Measurements from ENCODE around the gene PIGO. TPM values are rescaled to one million over a fixed set of nuclear protein-coding genes. Genes with fewer than 3 reads are reported as not detected.

The PIGO gene
- total and polyA plus RNA-seq, 9 of the 15 experiments (the other 6 are each of a cell fraction or from before 2014, with no cell fraction given) = 5.4 to 13.7 (median 9.7) TPM

- intact Hi-C loops (cut with micrococcal nuclease) (no loop called here), in situ Hi-C loops (cut with MboI) (no loop called here)
- 100% methylated on average over 1 of the region's 1 CpG for WGBS (ENCODE audit: insufficient coverage, low coverage, missing lambda C conversion rate)
- H4K20me1 ChIP-seq (replicated peaks; ENCODE audit: control insufficient read depth, insufficient read depth, low read length) = peaks cover 33% of the 10 kb centered on the region
- peaks cover 88% of the 10 kb centered on the region for H3K36me3 ChIP-seq (ENCODE audit: control insufficient read depth, insufficient read depth, low read length)
- no peak for ATAC-seq
- DNase-seq (ENCODE audit: extremely low read depth in 1 of 4, low spot score in 3 of 4) = no peak
- no peaks in the 10 kb centered on the region for H3K9me1 ChIP-seq (ENCODE audit: control insufficient read depth, insufficient read depth, low read length)
- H2AFZ ChIP-seq (ENCODE audit: low read depth, low read length) = no peak overlapping the region
- no peaks in the 10 kb centered on the region for H3K9me3 ChIP-seq (replicated peaks; ENCODE audit: control insufficient read depth, insufficient read depth, low read depth, low read length)
- peaks cover 5 to 15% of the 10 kb centered on the region in 2 experiments; a peak in 3 of 5 replicates for H3K4me1 ChIP-seq (replicated peaks in 1 of 2; ENCODE audit: control insufficient read depth in 2 of 2, insufficient read depth in 2 of 2, low read length in 2 of 2)
- no peak for FAIRE-seq
- H3K9ac ChIP-seq (ENCODE audit: insufficient read depth in 1 of 2, low read depth in 2 of 2, low read length in 2 of 2) = no peak overlapping the region
- BruUV-seq (replicated peaks) = no TSS peak
- CTCF ChIA-PET (ENCODE audit: low intra/inter-chr PET ratio) = no interaction called here
- peaks cover 56% of the 10 kb centered on the region for H3K79me2 ChIP-seq (ENCODE audit: control insufficient read depth, insufficient read depth, low read length)
- no peak overlapping the region for H3K27ac ChIP-seq (ENCODE audit: extremely low read depth, low read depth, low read length)
- TF ChIP-seq ZNF253 (CRISPR knock-in tag; conservative IDR thresholded peaks at IDR 0.05) (no peak), ZNF318 (IDR thresholded peaks at IDR 0.05; ENCODE audit: borderline replicate concordance in 1 of 2, low read depth in 1 of 2) (no peak), RBFOX2 (IDR thresholded peaks at IDR 0.05; ENCODE audit: low read depth, low read length) (no peak)
- H3K27me3 ChIP-seq (ENCODE audit: control insufficient read depth in 2 of 2, insufficient read depth in 2 of 2, low read length in 2 of 2) = no peaks in the 10 kb centered on the region
- POLR2A ChIA-PET = interaction anchor here (0.9 to 1.1 kb wide), 2 partner anchors 10 to 13 kb away, joined by 3 read pairs; partner anchors contain the start of gene FANCG
- H3K4me2 ChIP-seq (ENCODE audit: insufficient read depth, low read length) = no peak overlapping the region
- no peak overlapping the region for H3K4me3 ChIP-seq
Observed at GRCh38 chr9:35067056-35067455, 29.3 kb downstream of the PIGO start.

All from K562 (cell line).